Neural progenitor cell (in vitro differentiated cells): Measurements from ENCODE around the gene ABCG2.

Experiments
- CTCF ChIP-seq: fragments of 200-600 bp; sonication (generic); IDR thresholded peaks from 2 replicates; pipeline ENCODE4 v1.5.1; 2017; ENCODE audit warnings: antibody characterized with exemption, mild to moderate bottlenecking
- EZH2 ChIP-seq: fragments of 200-600 bp; sonication (generic); IDR thresholded peaks from 2 replicates; pipeline ENCODE4 v1.6.1; 2017; ENCODE audit warnings: antibody characterized with exemption, mild to moderate bottlenecking, moderate library complexity
- EZH2phosphoT487 ChIP-seq: fragments of 200-600 bp; sonication (generic); IDR thresholded peaks from 2 replicates; pipeline ENCODE4 v1.6.1; 2017; ENCODE audit warnings: antibody characterized with exemption

- TF ChIP-seq CTCF (no peak), EZH2 (no peak), EZH2phosphoT487 (no peak)
These were observed 114.7 kb downstream of the ABCG2 start for GRCh38 chr4:88043586-88044340.
